Left renal cortex interstitium (tissue), 4 donors: ENCODE measurements around the gene NDUFS8. TPM values are rescaled to one million over a fixed set of nuclear protein-coding genes. Genes with fewer than 3 reads are reported as not detected.

ENCODE experiments used
- DNase-seq, 4 donors: peaks; one replicate each; pipeline ENCODE4 v3.0.0-alpha.2; 2013; ENCODE audit warnings: low read depth in 4 of 4, low spot score in 2 of 4, missing footprints in 1 of 4
- polyA plus RNA-seq, 4 donors: library from polyadenylated mRNA; unstranded; fragments of 120-200 nt; gene quantifications; one replicate each; pipeline ENCODE4 v1.2.1, GENCODE V29; 2013; ENCODE audit not compliant: insufficient read length in 4 of 4

Gene NDUFS8
- polyA plus RNA-seq, 4 donors, result 69.2 to 137 (median 106) TPM

GRCh38 chr11:68035266-68035876 lies 4.9 kb downstream of the NDUFS8 start:
- DNase-seq, result no peak

GRCh38 chr11:68036141-68036716 lies 5.7 kb downstream of the NDUFS8 start:
- DNase-seq, result no peak

- DNase-seq, result no peak
These were observed 6.3 kb downstream of the NDUFS8 start for GRCh38 chr11:68036717-68037239.

- no peak for DNase-seq
These were observed 7.1 kb downstream of the NDUFS8 start for GRCh38 chr11:68037411-68038225.

DNA sequence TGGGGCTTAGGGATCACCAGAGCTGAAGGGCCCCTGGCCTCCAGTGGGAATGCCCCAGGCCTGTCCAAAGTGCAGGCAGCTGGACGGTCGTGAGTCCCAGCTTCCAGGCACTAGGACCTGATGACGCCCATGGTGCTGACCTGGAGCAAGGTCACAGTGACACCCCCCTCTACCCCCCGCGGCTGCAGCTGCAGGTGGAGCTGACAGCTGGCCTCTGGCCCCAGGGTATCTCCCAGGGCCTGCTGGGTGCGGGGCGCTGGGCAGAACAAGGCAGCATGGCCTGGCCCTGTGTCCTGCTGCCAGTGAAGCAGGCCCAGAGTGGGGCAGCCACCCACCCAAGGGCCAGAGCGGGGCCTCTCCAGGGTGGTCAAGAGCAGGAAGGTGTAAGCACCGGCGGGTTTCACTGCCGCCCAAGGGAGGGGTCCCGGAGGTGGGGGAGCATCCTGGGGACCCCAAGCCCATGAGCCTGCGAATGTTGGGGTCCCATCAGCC lies 7.8 kb downstream of the NDUFS8 start:
- DNase-seq, result no peak

GRCh38 chr11:68038718-68039525 lies 8.4 kb downstream of the NDUFS8 start, which contains the start of gene TCIRG1:
TCIRG1 (plus strand) TSS chr11:68039025; CDS start chr11:68041272, 2,247 bp downstream.
- peak in 2 of 4 donors; percentile 35 to 47 for DNase-seq

DNA sequence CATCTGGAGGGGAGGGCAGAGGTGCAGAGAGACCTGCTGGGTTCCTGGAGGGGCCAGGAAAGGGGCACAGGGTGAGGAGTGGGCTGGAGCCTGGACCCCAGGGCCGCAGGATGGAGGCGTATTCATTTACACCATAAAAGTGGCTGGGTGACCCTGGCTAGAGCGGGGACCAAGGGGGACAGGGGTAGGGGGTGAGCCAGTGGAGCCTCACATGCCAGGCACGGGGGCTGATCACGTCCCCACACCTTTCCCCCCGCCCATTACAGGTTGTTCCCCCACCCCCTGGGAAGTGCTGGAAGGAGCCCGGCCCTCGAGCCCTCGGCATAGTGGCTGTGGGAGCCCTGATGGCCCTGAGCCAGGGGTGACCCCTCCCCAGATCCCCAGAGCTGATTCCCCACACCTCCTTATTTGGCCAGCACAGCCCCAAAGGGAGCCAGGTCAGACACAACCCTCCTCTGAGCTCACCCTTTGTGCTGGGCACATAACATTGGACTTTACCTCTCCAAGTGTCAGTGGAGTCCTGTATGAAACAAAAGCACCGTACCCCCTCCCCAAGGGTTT lies 9.1 kb downstream of the NDUFS8 start:
- no peak for DNase-seq

DNA sequence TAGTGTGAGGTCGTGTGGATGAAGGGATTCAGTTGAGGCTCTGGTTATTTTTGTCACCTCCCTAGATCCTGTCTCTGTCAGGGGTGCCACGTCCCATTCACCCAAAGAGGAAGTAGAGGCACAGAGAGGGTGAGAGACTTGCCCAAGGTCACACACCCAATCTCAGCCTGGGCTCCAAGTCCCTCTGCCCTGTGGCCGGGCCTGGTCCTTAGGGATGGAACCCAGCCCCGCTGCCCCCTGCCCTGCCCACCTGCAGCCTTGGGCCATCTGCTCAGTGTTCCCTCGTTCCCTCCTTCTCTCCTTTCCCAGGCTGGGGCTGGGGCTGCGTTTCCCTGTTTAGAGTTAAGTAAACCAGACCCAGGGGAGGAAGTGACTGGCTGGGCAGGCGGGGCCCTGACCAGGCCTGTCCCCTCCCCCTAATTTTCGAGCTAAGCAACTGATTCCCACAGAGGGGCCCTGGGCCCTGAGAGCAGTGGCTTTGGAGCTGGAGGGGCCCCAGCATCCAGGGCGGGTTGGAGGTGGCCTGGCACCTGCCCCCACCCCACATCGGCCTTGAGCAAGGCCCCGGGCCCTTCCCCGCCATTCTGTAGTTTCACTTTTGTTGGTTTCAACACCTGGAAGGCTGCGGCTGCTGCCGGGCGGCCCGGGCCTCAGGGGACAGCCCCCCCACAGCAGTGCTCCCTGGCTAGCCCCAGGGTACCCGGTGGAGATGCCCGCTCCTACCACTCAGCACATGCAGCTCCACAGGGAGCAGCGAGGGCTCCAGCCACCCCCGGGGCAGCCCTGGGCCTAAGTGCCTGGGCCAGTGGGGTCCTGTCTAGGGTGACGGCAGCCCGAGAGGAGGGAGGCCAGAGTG lies 9.8 kb downstream of the NDUFS8 start:
- peak in 1 of 4 donors; percentile 24 for DNase-seq

- DNase-seq, result no peak
These were observed 10.6 kb downstream of the NDUFS8 start for GRCh38 chr11:68040957-68041591.

GRCh38 chr11:68041617-68042218 lies 11.2 kb downstream of the NDUFS8 start:
- no peak for DNase-seq

- no peak for DNase-seq
These were observed 11.9 kb downstream of the NDUFS8 start for GRCh38 chr11:68042219-68043028.

GRCh38 chr11:68043029-68043348 lies 12.5 kb downstream of the NDUFS8 start:
- DNase-seq, result no peak

- DNase-seq, result no peak
These were observed 13.1 kb downstream of the NDUFS8 start for GRCh38 chr11:68043349-68044144.

DNA sequence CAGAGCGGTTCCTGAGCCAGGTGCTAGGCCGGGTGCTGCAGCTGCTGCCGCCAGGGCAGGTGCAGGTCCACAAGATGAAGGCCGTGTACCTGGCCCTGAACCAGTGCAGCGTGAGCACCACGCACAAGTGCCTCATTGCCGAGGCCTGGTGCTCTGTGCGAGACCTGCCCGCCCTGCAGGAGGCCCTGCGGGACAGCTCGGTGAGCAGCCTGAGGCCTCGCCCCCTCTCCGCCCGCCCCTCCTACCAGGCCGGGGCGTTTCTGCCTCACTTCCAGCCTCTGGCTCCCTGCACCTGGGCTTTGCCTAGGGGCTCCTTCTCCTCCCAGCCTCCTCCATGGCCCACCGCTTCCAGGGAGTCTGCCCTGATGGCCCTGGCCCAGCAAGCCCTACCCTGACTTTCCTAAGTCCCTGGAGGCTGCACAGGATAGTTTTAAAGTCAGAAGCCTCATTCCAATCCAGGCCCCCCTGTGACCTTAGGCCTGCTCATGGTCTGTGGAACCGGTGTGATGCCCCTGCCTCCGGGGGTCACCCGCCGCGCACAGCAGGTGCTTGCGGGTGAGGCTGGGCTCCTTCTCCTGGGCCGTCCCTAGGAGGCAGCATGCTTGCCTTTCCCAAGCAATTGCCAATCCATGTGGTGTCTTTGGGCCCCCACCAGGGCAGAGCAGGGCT lies 13.8 kb downstream of the NDUFS8 start:
- no peak for DNase-seq

GRCh38 chr11:68044898-68045351 lies 14.4 kb downstream of the NDUFS8 start:
- DNase-seq, result no peak
